H4 (cell line): ENCODE results near the gene MAP3K5. TPM values are rescaled to one million over a fixed set of nuclear protein-coding genes. Genes with fewer than 3 reads are reported as not detected.

Experiments
- DNase-seq: peaks from one replicate; pipeline ENCODE4 v3.0.0-alpha.2; 2015; ENCODE audit warnings: low spot score
- total RNA-seq: library from RNA; depleted of rRNA; stranded (reverse); fragments of >200 nt; shearing (Covaris generic); gene quantifications from 2 replicates; pipeline ENCODE4 v1.2.3, GENCODE V29; 2014

MAP3K5 gene
- total RNA-seq, 1 experiment from 2014 or later, result 2.1 TPM

DNA sequence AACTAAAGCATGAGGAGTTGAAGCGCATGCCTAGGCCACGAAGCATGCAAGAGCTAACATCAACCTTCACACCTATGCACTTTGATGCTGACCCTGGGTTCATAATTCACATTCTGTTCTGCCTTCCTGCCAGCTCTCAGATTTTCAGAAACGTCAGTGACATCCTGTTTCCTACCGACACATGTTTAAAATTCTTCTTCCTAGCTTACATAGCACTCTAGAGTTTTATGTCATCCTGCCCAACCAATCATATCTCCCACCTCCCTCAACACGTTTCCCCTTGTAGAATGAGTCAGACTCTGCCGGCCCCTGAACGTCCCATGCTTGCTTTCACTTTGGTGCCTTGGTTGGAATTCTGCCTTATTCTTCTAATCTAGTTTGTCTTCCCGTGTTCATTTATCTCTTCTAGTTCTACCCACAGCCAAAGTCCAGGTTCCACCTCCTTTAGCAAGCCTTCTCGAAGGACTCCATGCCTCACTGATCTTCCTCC is 144.9 kb downstream of the MAP3K5 start:
- DNase-seq, result peak; percentile 10

DNA sequence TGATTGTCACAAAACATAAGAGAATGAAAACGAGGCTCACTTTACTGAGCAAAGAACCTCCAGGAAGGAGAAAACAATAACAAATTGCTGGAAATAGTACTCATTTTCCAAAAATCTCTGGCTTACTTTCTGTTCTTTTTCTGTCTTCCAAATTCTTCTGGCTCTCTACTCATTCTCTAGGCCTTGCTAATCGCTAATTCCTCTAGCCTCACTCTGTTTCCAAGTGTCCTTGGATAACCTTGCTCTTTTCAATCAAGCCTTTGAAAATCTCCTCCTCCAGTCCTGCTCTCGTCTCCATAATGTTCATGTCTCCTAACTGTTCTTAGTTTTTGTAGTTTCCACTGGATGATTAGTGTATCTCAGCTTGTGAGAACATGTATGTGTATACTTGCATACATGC is 145.9 kb downstream of the MAP3K5 start:
- no peak for DNase-seq

DNA sequence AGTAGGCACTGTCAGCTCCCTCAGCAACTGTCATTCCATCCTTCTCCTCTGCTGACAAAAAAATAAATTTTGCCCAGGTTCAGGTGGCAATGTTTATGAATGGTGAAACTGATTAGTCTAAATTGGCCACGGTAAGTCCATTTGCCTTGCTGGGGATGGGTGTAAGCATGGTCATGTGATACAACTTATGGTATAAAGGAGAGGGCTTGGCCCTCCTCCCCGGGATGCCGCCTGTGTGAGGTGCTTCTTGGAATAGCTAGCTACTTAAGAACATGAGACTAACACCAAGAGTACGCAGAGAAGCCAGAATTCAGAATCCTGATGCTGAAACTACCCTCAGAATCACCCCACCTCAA is 147.7 kb downstream of the MAP3K5 start:
- DNase-seq, result no peak

DNA sequence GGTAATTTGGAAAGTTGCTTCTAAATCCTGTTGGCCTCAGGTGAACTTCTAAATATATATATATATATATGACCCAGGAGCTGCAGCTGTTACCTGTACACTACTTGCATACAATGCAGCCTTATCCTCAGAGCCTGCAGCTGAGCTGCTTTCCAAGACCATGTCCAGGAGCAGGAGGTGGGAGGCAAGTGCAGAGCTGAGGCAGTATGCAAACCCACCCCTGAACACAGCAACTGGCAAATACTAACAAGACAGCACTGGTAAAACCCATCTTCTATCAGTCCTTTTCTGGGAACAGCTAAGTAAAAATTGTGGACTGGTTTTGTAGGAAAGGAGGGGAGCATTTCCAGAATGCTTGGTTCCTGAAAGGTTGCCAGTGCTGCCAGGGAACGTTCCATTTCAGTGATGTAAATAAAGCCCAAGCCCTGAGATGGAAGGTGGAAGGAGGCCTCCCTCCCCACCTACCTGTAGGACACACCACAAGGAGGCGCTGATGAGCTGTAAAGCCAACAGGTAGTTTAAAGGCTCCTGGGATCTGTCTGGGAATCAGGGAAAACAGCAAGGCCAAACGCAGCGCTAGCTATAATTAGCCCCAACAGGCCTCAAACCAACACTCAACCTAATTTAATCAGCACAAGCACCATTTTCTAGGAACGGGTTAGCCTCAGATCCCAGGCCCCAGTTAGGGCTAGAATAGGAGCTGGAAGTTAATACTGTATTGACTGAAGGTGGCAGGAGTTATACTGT is 148.3 kb downstream of the MAP3K5 start:
- DNase-seq, result peak; percentile 57

DNA sequence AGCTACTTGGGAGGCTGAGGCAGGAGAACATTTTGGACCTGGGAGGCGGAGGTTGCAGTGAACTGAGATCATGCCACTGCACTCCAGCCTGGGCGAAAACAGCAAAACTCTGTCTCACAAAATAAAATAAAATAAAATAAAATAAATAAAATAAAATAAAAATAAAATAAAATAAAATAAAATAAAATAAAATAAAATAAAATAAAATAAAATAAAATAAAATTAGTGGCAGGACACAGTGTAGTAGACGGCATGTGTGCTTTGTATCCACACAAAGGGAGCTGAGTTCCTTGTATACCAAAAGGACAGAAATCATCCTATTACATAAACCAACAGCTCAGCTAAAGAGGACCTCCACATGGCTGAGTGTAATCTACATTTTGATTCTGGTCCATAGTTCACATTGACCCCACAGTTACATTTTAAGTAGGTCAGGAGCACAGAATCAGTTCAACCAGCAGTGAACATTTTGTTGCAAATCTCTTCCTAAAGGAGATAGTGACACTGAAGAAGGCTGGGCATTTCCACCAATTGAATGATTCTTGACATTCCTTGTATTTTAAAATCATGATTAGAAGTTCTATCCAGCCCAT is 150.3 kb downstream of the MAP3K5 start:
- no peak for DNase-seq

DNA sequence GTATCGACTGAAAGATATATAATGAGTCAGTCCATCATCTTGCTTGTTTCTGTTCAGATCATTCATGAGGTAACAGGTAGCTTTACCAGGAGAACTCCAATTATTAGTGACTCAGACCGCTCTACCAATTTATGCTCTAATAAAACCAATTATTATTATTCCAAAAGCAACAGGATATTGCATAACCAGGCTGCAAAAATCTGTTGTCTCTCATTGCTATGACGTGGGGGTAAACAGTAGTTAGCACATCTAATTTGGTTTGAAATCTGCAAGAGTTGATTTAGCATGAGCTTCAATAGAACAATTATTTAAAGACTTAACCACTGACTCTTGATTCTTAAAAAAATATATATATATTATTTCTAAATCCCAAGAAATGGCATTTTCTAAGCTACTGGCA is 151.1 kb downstream of the MAP3K5 start:
- DNase-seq, result no peak

DNA sequence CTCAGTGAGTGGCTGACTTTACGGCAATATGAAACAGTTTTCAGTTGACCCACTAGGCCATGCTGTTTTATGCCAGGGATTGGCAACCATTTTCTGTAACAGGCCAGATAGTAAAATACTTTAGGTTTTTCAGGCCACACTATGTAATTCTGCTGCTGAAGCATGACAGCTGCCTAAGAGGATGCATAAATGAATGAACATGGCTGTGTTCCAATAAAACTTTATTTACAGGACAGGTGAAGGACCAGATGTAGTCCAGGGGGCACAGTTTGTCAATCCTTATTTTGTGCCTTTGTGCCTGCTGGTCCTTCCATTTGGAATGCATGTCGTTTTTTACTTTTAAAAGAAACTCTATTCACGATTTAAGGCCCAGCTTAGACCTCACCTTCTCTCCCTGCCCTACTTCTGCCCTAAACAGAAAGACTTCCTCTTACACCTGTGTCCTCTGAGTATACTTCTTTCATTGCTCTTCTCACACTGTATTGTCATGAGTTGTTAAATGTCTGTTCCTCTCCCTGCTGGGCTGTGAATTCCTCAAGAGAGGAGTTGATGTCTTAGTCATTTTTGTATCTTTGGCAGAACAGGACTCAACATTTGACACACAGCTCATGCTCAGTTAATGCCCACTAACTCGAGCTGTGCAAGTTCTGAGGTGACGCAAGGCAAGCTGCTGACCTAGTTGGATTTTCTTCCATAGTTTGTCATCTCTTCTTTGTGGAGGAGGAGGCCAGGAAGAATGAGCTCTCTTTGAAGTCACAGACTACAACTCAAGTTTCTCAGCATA is 152.0 kb downstream of the MAP3K5 start:
- DNase-seq, result no peak

DNA sequence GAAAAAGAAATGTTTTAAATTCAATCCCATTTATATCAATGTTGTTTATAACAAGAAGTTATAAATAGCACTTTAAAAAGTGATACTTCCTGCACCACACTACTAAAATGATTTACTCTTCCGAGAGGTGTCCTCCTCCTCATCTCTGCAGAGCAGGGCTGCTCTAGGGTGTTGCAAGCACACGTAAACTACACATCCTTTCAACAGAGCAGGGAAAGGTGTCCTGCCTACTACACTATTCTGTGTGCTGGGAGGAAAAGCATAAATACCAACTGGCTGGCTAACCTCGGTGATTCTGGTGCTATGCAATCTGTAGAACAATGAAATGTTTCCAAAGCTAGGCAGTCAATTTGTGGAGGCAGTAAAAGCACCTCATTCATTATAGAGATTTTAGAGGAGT is 152.6 kb downstream of the MAP3K5 start:
- no peak for DNase-seq

DNA sequence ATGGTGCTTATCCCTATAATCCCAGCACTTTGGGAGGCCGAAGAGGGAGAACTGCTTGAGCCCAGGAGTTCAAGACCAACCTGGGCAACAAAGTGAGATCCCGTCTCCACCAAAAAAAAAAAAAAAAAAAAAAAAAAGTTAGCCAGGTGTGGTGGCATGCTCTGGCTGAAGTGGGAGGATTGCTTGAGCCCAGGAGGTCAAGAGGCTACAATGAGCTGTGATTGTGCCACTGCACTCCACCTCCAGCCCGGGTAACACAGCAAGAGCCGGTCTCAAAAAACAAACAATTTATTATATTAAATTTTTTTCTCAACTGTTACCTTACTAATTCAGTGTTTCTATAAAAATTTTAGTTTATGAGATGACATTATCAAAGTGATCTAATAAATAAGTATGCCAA is 156.7 kb downstream of the MAP3K5 start:
- DNase-seq, result no peak

DNA sequence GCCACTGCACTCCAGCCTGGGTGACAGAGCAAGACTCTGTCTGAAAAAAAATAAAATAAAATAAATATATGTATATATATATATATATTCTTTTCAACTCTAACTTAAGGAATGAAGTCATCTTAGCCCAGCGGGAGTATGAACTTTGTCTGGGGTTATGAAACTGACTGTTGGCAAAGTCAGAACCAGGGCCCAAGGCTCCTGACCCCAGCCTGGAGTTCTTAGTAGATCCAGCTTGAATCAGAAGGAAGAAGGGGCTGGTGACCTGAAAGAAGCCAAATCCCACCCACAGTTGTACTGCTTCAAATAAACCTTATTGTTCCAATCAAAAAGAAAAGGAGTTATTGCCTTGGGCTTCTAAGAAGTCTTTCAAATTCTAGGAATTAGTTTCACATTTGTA is 158.9 kb downstream of the MAP3K5 start:
- no peak for DNase-seq

DNA sequence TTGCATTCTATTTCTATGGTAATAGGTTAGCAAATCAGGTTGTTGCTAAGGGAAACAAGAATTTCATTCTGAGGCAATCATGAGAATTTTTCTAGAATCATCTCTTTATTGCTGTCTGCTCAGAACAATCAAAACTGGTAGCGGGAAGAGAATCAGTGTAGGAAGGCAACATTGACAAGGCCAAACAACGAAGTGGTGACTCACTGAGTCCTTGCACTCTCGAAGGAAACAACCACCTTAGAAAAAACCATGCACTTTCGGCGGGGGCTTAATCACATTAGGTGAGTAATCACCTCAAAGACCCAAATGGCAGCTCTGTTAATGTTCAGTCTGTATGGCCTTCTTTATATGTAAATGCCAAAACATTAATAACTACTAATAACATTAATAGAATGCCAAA is 163.3 kb downstream of the MAP3K5 start:
- DNase-seq, result no peak

DNA sequence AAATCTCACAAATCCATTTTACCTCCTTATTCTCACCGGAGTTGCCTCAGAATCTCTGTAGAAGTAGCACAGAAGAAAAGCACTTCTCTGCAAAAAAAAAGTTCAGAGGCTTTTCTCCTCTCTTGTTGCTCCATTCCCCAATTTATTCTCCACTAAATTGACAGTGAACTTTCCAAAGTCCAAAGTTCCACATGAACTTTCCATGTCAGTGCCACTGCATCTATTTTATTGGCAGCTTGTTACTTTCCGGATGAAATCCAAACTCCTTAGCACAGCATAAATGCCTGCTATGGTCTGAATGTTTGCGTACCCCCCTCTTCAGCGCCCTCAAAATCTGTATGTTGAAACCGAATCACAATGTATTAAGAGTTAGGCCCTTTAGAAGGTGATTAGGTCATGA is 165.1 kb downstream of the MAP3K5 start:
- DNase-seq, result no peak

DNA sequence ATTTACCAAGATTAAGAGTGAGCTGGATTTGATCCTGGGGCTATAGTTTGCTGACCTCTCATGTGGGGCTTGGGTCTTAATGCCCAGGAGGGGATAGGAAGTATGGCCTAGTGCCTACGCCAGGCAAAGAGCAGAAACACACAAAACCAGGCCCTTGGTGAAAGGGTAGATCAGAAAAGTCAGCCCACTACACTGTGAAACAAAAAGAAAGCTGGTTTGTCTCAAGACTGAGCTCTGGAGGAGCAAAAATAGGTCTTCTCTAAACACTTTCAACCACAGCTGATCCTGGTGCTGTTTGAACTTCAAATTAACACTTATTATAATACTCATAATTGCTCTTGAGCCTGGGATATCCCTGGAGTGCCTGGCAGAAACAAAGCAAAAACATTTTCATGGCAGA is 167.0 kb downstream of the MAP3K5 start:
- no peak for DNase-seq

DNA sequence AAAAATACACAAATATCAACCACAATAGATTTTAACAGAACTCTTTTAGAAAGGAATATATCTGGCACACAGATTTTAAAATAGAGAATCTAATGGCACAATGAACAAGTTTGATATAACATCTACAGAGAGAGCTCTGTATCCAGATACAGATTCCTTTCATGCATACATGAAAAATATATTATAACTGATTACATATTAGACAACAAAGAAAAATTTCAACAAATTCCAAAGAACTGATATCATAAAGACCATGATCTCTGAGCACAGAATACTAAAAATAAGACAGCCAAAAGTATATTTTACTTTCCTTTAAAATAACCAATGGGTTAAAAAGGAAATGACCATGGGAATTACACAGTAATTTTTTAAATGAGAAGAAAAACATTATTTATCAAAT is 167.9 kb downstream of the MAP3K5 start:
- DNase-seq, result no peak

DNA sequence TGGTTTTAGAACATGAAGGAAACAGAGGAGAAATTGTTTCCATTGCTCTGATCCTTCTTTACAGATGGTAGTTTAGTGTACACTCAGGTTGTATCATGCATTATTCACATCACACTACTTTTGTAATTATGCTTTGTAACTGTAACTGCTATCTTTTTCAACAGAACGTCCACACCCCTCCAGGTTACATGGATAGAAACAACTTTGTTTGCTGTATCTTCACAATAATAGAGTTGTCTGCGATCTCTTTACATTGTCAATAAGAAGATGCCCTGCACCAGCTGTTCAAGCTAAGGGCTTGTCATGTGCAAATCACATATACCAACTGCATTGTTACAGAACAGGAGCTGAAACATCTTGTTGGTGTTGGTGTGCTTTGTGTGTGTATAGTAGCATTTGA is 174.2 kb downstream of the MAP3K5 start:
- no peak for DNase-seq

DNA sequence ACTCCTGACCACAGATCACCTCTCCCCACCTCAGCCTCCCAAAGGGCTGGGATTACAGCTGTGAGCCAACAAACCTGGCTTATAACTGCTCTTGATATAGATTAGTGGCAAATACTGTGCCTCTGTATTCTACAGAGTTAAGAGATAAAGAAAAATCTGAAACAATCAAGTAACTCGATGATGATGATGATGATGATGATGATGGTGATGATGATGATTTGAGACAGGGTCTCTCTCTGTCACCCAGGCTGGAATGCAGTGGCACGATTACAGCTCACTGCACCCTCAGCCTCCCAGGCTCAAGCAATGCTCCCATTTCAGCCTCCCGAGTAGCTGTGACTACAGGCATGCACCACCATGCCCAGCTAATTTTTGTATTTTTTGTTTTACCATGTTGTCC is 175.8 kb downstream of the MAP3K5 start:
- DNase-seq, result no peak

DNA sequence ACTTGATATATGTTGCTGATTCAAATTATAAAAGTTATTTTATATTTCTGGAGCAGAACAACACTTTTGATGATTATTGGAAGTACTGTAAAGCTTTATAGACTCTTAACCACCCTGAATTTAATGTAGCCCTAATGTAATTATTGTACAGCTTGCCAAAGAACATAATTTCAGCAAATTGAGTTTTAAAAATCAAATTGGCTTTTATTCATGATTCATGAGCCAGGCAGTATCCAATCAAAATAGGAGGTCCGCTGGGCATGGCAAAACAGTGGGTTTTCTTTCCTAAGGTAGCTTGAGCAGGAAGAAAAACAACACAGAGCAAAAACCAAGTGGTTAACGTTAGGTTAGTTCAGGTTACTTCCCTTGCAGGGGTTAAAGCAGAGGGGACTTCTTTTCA is 177.3 kb downstream of the MAP3K5 start:
- no peak for DNase-seq

DNA sequence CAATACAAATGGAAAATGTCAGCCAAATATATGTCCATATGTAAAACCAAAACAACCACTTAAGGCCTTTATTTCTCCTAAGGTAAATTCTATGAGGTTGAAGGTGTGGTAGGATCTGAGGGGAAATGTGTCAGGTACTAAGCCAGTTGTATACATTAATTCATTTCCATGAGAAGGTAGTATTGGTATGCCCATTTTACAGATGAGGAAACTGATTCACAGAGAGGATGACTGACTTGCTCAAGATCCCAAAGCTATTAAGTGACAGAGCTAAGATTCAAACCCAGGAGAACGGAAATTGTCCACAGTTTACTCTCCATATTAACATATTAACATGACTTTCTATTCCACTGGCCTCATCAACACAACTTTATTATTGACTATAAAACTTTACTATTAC is 177.9 kb downstream of the MAP3K5 start:
- no peak for DNase-seq

DNA sequence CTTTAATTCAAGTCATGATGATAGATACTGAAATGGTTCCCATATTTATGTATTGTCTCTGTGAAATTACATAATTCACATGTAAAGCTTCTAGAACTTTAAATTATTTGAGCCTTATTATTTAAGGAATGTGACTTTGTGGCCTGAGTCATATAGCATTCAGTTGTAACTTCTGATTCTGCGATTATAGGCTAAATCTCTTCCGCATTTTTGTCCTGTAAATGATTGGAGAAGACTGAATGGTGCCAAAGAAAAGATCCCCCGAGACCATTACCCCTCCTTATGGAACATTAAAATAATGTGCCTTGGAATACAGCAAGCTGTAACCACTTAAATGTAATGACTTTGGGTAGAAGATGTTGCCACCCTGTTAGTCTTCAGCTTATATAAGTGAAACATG is 178.8 kb downstream of the MAP3K5 start:
- no peak for DNase-seq

DNA sequence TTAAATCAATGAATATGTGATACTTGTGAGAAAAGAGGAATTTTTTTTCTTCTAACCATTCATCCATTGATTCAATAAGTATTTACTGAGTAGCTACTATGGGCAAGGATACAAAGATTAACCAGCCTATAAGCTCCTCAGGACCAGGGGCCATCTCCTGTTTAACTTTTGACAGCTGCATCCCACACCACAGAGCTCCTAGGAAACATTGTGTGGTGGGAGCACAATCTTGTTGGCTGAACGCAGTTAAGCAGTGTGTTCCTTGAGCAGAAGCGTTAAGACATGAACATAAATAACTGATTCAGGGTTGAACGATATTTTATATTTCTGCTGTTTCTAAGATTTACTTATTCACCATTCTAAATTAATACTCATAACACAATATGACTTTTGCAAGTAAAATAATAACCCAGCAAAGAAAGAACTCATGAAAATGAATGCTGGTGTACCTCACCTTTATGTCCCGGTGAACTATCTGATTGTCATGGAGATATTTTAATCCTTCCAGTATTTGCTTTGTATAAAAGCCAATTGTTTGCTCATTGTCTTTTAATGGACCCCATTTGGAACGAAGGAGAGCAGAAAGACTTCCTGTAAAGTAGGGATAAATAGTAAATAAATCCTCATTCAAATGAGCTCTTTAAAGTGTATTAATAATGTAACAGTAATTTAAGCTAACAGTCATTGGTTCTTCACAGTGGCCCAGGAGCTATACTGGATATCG is 179.4 kb downstream of the MAP3K5 start:
- DNase-seq, result no peak

DNA sequence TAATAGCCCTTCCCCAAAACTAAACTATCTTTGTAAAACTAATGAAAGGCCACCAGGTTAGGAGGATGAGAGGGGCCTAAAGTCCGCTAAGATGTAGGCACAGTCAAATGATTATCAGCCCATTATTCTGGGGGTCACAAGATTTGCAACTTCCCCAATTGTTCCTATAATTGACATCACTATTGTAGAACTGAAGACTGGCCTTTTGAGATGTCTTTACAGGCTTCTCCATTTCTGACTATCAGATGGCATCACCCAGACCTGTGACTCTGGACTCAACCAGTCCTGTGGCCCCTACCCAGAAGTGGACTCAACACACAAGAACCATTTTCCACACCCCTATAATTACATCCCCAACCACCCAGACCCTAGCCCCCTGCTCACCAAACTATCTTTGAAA is 180.5 kb downstream of the MAP3K5 start:
- DNase-seq, result no peak

DNA sequence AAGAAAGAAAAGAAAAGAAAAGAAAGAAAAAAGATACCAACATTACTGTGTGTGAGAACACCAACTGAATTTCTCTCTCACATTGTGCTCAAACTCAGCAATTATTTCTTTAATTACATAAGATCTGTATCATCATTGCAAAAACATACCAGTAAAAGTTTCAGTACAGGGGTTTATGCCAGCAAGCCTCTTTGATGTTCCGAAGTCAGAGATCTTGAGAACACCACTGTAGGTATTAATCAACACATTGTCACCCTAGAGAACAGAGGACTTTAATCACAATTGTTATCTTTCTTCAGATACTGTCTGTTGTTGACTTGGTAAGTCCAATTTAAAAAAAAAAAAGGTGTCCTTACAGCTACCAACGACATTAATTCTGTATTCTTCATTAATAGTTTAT is 181.1 kb downstream of the MAP3K5 start:
- no peak for DNase-seq
